Mesendoderm (in vitro differentiated cells): ENCODE data around the gene ANTXR1.

Experiments used
- DNase-seq: peaks from one replicate; pipeline ENCODE4 v3.0.0; 2013
- H2AK5ac ChIP-seq: 2 replicates; pipeline ENCODE4 v1.6.1; 2013; ENCODE audit warnings: low read length, inconsistent platforms
- H2BK120ac ChIP-seq: 2 replicates; pipeline ENCODE4 v1.6.1; 2013; ENCODE audit warnings: low read depth, mild to moderate bottlenecking, low read length, moderate library complexity, mixed read lengths
- H2BK15ac ChIP-seq: replicated peaks from 2 replicates; pipeline ENCODE4 v1.6.1; 2013; ENCODE audit warnings: low read depth, mild to moderate bottlenecking, moderate library complexity
- H2BK5ac ChIP-seq: 2 replicates; pipeline ENCODE4 v1.6.1; 2013; ENCODE audit warnings: low read length, inconsistent platforms
- H3K18ac ChIP-seq: 2 replicates; pipeline ENCODE4 v1.6.1; 2013; ENCODE audit warnings: mild to moderate bottlenecking, low read length, mixed read lengths
- H3K23ac ChIP-seq: one replicate; pipeline ENCODE4 v1.6.1; 2013; ENCODE audit warnings: low read length
- H3K27ac ChIP-seq: 2 replicates; pipeline ENCODE4 v1.5.1; 2013; ENCODE audit warnings: low read depth, mild to moderate bottlenecking, inconsistent platforms, low read length, moderate library complexity
- H3K27me3 ChIP-seq: 2 replicates; pipeline ENCODE4 v1.6.1; 2013; ENCODE audit warnings: low read length, control low read depth, mild to moderate bottlenecking, inconsistent platforms; ENCODE audit not compliant: insufficient read depth, poor library complexity
- H3K36me3 ChIP-seq: 2 replicates; pipeline ENCODE4 v1.6.1; 2013; ENCODE audit warnings: low read length, inconsistent platforms; ENCODE audit not compliant: control insufficient read depth, insufficient read depth
- H3K4ac ChIP-seq: one replicate; pipeline ENCODE4 v1.6.1; 2013; ENCODE audit warnings: low read depth, mild to moderate bottlenecking, low read length, moderate library complexity
- H3K4me1 ChIP-seq: 2 replicates; pipeline ENCODE4 v1.6.1; 2013; ENCODE audit warnings: low read depth, low read length, inconsistent platforms; ENCODE audit not compliant: control insufficient read depth
- H3K4me2 ChIP-seq: 2 replicates; pipeline ENCODE4 v1.6.1; 2013; ENCODE audit warnings: low read length
- H3K4me3 ChIP-seq: 2 replicates; pipeline ENCODE4 v1.5.1; 2013; ENCODE audit warnings: mild to moderate bottlenecking, low read length
- H3K56ac ChIP-seq: one replicate; pipeline ENCODE4 v1.6.1; 2013; ENCODE audit warnings: low read length
- H3K79me1 ChIP-seq: 2 replicates; pipeline ENCODE4 v1.6.1; 2013; ENCODE audit warnings: low read length, inconsistent platforms
- H3K79me2 ChIP-seq: 2 replicates; pipeline ENCODE4 v1.6.1; 2013; ENCODE audit warnings: mild to moderate bottlenecking, low read length; ENCODE audit not compliant: control insufficient read depth, insufficient read depth
- H3K9ac ChIP-seq: 2 replicates; pipeline ENCODE4 v1.6.1; 2013; ENCODE audit warnings: low read length, inconsistent platforms
- H4K5ac ChIP-seq: one replicate; pipeline ENCODE4 v1.6.1; 2013; ENCODE audit warnings: low read length
- H4K8ac ChIP-seq: one replicate; pipeline ENCODE4 v1.6.1; 2013; ENCODE audit warnings: low read depth, mild to moderate bottlenecking, control low read depth, low read length, moderate library complexity
- WGBS: extraction: QIAGEN DNeasy Blood & Tissue Kit; methylation state at CpG from one replicate; pipeline ENCODE4 v1.1.7; 2013; ENCODE audit warnings: low lambda C conversion rate, missing lambda C conversion rate; ENCODE audit not compliant: insufficient coverage; ENCODE audit errors: extremely low coverage; 5-methylcytosine and 5-hydroxymethylcytosine counted together

ANTXR1 gene

DNA sequence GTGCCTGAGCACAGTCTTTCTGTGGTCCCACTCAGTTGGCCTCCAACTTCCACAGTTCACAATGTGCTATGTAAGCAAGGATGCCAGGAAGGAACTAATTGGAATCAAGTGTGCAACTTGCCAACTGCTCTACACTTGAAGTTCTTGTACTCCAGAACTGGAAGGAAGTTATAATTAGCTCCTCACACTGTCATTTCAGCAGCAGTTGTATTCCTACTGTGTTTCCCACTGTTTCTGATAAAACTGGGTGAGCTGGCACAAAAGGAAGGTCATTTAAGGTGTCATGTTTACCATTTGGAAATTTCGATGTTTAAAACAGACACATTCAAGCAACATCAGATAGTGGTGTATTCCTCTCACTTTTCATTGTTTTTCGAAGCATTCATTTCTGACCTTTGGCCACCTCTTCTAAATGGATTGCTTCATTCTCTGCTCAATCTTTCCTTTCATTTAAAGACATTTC, 84.2 kb downstream of the ANTXR1 start:
- Histone ChIP-seq H3K4me2 (no peak overlapping the region), H2BK120ac (no peak overlapping the region), H3K9ac (no peak overlapping the region), H3K27me3 (no peaks in the 10 kb centered on the region), H3K23ac (no peak overlapping the region), H3K27ac (no peak overlapping the region), H3K79me1 (no peaks in the 10 kb centered on the region), H3K56ac (no peak overlapping the region), H2BK5ac (no peak overlapping the region), H3K36me3 (no peaks in the 10 kb centered on the region), H3K79me2 (no peaks in the 10 kb centered on the region), H2BK15ac (no peak overlapping the region), H3K4me3 (no peak overlapping the region), H4K5ac (no peak overlapping the region), H3K4me1 (no peaks in the 10 kb centered on the region), H3K18ac (no peak overlapping the region), H2AK5ac (no peak overlapping the region), H3K4ac (no peak overlapping the region), H4K8ac (no peak overlapping the region)
- WGBS, result no CpG with 5 or more reads among the region's 2 CpGs
- DNase-seq, result no peak

DNA sequence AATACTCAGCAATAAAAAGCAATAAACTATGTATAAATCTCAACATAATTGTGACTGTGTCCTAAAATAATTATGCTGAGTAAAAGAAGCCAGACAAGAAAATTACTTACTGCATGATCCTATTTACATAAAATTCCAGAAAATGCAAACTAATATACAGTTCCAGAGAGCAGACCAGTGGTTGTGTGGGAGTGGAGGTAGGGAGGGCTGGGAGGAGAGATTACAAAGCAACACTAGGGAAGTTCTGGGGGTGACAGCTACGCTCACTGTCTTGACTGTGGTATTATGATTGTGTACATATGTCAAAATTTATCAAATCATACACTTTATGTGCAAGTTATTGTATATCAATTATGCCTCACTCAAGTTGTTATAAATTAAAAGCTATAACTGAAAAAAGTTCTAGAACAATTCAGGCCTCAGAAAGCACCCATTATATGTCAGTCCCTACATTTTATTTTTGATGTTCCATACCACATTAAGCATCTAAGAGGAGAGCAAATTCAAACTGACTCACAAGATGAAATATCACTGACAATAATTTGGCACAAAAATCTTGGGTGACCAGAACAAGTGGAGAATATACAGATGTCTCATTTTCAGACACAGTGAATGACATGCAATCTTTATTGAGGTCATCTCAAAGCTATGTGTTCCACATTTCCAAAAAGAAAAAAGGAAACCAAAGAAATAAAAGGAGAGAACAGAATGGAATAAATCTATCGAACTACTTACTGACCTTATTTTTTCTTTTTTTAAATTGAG, 85.1 kb downstream of the ANTXR1 start:
- Histone ChIP-seq H2BK120ac (no peak overlapping the region), H3K27ac (no peak overlapping the region), H3K23ac (no peak overlapping the region), H4K5ac (no peak overlapping the region), H2BK15ac (no peak overlapping the region), H3K9ac (no peak overlapping the region), H3K27me3 (no peaks in the 10 kb centered on the region), H3K36me3 (no peaks in the 10 kb centered on the region), H3K18ac (no peak overlapping the region), H3K4me3 (no peak overlapping the region), H2AK5ac (no peak overlapping the region), H3K79me1 (no peaks in the 10 kb centered on the region), H3K4me2 (no peak overlapping the region), H3K56ac (no peak overlapping the region), H3K4ac (no peak overlapping the region), H4K8ac (no peak overlapping the region), H2BK5ac (no peak overlapping the region), H3K4me1 (no peaks in the 10 kb centered on the region), H3K79me2 (no peaks in the 10 kb centered on the region)
- no peak for DNase-seq
- WGBS, result no CpG with 5 or more reads among the region's 2 CpGs

DNA sequence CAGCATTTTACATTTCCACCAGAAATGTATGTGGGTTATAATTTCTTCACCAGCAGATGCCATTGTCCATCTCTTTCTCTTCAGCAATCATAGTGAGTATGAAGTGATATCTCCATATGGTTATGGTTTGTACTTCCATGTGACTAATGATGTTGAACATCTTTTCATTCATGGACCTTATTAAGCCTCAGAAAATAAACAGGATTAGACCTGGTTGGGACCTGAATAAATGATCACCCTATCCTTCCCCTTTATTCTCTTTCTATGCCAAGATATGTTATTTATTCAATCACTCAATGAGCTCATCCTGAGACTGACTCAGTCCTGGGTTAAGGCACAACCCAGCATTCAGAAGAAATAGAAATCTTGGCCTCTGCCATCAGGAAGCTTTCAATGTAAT, 86.6 kb downstream of the ANTXR1 start:
- H2BK5ac ChIP-seq, result no peak overlapping the region
- no peak overlapping the region for H3K18ac ChIP-seq
- no peak overlapping the region for H3K4ac ChIP-seq
- DNase-seq, result no peak
- no peak overlapping the region for H3K27ac ChIP-seq
- no peak overlapping the region for H3K23ac ChIP-seq
- H3K79me2 ChIP-seq, result no peaks in the 10 kb centered on the region
- no peak overlapping the region for H3K4me3 ChIP-seq
- no peak overlapping the region for H4K5ac ChIP-seq
- H3K4me1 ChIP-seq, result no peaks in the 10 kb centered on the region
- no peak overlapping the region for H3K56ac ChIP-seq
- H3K9ac ChIP-seq, result no peak overlapping the region
- H2BK120ac ChIP-seq, result no peak overlapping the region
- no peak overlapping the region for H2BK15ac ChIP-seq
- no peaks in the 10 kb centered on the region for H3K79me1 ChIP-seq
- H3K36me3 ChIP-seq, result no peaks in the 10 kb centered on the region
- H3K27me3 ChIP-seq, result no peaks in the 10 kb centered on the region
- H3K4me2 ChIP-seq, result no peak overlapping the region
- H2AK5ac ChIP-seq, result no peak overlapping the region
- H4K8ac ChIP-seq, result no peak overlapping the region

DNA sequence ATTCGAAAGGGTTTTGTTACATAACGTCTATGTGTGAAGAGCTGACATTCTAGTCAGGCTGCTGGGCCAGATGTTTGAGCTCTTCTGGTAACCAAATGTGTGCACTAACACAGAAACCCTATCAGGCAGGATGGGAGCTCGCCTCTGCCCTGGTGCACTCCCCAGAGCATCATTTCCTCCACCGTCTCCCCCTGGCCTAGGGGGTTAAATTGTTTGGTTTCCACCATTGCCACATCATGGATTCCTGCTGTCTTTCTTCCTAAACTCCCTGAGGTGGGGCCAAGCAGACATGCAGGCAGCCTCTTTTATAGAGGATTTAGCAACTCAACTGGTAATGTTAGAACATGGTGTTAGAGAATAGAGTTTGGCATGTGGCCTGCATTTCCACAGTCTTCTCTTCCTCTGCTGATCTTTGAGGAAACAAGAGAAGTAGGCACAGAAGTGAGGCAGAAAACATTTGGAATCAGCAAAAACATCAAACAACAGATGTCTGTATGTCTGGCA, 87.3 kb downstream of the ANTXR1 start:
- no peak overlapping the region for H2AK5ac ChIP-seq
- no peak for DNase-seq
- no peaks in the 10 kb centered on the region for H3K79me2 ChIP-seq
- no peaks in the 10 kb centered on the region for H3K79me1 ChIP-seq
- H4K5ac ChIP-seq, result no peak overlapping the region
- H3K56ac ChIP-seq, result no peak overlapping the region
- no peak overlapping the region for H2BK120ac ChIP-seq
- no peak overlapping the region for H4K8ac ChIP-seq
- H3K4me1 ChIP-seq, result no peaks in the 10 kb centered on the region
- no peaks in the 10 kb centered on the region for H3K27me3 ChIP-seq
- H3K4me2 ChIP-seq, result no peak overlapping the region
- H2BK15ac ChIP-seq, result no peak overlapping the region
- H3K18ac ChIP-seq, result no peak overlapping the region
- no peak overlapping the region for H2BK5ac ChIP-seq
- WGBS, result no CpG with 5 or more reads among the region's 4 CpGs
- no peak overlapping the region for H3K4ac ChIP-seq
- no peaks in the 10 kb centered on the region for H3K36me3 ChIP-seq
- no peak overlapping the region for H3K9ac ChIP-seq
- no peak overlapping the region for H3K4me3 ChIP-seq
- no peak overlapping the region for H3K27ac ChIP-seq
- no peak overlapping the region for H3K23ac ChIP-seq

DNA sequence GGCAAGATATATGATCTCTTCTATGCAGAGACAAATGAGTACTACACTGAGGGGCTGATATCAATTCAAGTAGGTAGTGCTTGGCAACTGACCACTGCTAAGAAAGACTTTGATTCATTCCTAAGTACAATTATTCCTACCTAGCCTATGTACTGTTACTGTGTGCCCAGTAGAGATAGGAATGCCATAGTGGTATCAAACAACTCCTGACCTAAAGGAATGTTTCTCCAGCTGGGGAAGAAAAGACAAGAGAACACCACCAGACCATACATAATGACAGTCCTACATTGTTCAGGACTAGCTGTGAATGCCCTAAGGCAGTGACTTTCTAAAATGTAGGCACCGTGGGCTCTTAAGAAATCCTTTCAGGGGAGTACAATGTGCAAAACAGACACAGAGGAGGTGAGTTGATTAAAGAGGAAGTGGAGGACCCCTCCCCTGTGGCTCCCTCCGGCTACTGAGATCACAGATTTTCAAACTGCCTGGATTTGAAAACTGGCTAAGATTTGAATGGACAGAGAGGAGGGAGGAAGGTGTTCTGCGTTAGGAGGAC, 89.1 kb downstream of the ANTXR1 start:
- DNase-seq, result peak; percentile 27
- no peaks in the 10 kb centered on the region for H3K36me3 ChIP-seq
- H3K56ac ChIP-seq, result no peak overlapping the region
- no peak overlapping the region for H2BK15ac ChIP-seq
- no peak overlapping the region for H3K18ac ChIP-seq
- no peak overlapping the region for H2BK120ac ChIP-seq
- no CpG with 5 or more reads among the region's 3 CpGs for WGBS
- H3K4ac ChIP-seq, result no peak overlapping the region
- H3K9ac ChIP-seq, result no peak overlapping the region
- no peak overlapping the region for H3K23ac ChIP-seq
- H2BK5ac ChIP-seq, result no peak overlapping the region
- H3K4me2 ChIP-seq, result no peak overlapping the region
- H4K5ac ChIP-seq, result no peak overlapping the region
- no peaks in the 10 kb centered on the region for H3K79me1 ChIP-seq
- no peak overlapping the region for H3K27ac ChIP-seq
- H3K4me1 ChIP-seq, result no peaks in the 10 kb centered on the region
- no peak overlapping the region for H4K8ac ChIP-seq
- no peak overlapping the region for H2AK5ac ChIP-seq
- no peaks in the 10 kb centered on the region for H3K27me3 ChIP-seq
- H3K79me2 ChIP-seq, result no peaks in the 10 kb centered on the region
- no peak overlapping the region for H3K4me3 ChIP-seq
